ENCODE results near the gene SULT2A1. TPM values are rescaled to one million over a fixed set of nuclear protein-coding genes. Genes with fewer than 3 reads are reported as not detected.
"Not testable (repeated sequence)": the region's sequence is repeated elsewhere in the genome, so short reads cannot be mapped to it uniquely, and the experiment has no call there.

The SULT2A1 gene, protein sequence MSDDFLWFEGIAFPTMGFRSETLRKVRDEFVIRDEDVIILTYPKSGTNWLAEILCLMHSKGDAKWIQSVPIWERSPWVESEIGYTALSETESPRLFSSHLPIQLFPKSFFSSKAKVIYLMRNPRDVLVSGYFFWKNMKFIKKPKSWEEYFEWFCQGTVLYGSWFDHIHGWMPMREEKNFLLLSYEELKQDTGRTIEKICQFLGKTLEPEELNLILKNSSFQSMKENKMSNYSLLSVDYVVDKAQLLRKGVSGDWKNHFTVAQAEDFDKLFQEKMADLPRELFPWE
- polyA plus RNA-seq (not detected in 2 replicates), polyA minus RNA-seq (not detected in 2 replicates)

DNA sequence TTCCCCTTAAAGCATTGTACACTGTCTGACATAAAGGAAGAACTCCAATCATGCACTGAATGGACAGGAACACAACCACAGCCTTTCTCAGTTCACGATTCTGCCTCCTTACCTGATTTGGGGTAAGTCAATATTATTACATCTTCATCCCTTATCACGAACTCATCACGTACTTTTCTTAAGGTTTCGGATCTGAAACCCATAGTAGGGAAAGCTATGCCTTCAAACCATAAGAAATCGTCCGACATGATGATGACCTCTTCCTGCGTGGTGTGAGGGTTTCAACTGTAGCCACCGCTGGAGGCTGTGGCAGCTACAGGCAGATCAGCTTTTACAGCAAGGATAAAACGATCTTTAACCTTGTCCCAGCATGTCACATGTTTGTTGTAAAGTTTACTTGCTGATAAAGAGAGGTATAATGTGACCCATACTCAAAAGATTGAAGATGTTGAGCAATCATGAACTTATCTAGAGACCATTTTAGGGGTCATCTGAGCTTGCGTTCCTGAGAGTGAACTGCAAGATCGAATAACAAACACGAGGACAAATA lies at the start of gene SULT2A1:
SULT2A1 (minus strand) TSS at position 306 of the 550 bp plus-strand sequence; CDS start at position 248, 58 bp downstream.
- H3K9ac ChIP-seq (ENCODE audit: low read length) = no peak within 1 kb of the TSS
- TF ChIP-seq SMC3 (conservative IDR thresholded peaks at IDR 0.05; ENCODE audit: poor library complexity) (no peak), EZH2 (IDR thresholded peaks at IDR 0.05; ENCODE audit: borderline replicate concordance, insufficient read depth, low read length, poor library complexity, severe bottlenecking) (no peak), TAF1 (IDR thresholded peaks at IDR 0.05; ENCODE audit: low read depth) (no peak), POLR2AphosphoS5 (IDR thresholded peaks at IDR 0.05) (no peak), MXI1 (conservative IDR thresholded peaks at IDR 0.05; ENCODE audit: poor library complexity, severe bottlenecking) (no peak), EP300 (conservative IDR thresholded peaks at IDR 0.05; ENCODE audit: poor library complexity, severe bottlenecking) (no peak), RAD21 (conservative IDR thresholded peaks at IDR 0.05) (no peak)
- TF ChIP-seq, protein P1, sequence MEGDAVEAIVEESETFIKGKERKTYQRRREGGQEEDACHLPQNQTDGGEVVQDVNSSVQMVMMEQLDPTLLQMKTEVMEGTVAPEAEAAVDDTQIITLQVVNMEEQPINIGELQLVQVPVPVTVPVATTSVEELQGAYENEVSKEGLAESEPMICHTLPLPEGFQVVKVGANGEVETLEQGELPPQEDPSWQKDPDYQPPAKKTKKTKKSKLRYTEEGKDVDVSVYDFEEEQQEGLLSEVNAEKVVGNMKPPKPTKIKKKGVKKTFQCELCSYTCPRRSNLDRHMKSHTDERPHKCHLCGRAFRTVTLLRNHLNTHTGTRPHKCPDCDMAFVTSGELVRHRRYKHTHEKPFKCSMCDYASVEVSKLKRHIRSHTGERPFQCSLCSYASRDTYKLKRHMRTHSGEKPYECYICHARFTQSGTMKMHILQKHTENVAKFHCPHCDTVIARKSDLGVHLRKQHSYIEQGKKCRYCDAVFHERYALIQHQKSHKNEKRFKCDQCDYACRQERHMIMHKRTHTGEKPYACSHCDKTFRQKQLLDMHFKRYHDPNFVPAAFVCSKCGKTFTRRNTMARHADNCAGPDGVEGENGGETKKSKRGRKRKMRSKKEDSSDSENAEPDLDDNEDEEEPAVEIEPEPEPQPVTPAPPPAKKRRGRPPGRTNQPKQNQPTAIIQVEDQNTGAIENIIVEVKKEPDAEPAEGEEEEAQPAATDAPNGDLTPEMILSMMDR (IDR thresholded peaks at IDR 0.05; ENCODE audit: poor library complexity, severe bottlenecking) = no peak
- TF ChIP-seq, protein P2, sequence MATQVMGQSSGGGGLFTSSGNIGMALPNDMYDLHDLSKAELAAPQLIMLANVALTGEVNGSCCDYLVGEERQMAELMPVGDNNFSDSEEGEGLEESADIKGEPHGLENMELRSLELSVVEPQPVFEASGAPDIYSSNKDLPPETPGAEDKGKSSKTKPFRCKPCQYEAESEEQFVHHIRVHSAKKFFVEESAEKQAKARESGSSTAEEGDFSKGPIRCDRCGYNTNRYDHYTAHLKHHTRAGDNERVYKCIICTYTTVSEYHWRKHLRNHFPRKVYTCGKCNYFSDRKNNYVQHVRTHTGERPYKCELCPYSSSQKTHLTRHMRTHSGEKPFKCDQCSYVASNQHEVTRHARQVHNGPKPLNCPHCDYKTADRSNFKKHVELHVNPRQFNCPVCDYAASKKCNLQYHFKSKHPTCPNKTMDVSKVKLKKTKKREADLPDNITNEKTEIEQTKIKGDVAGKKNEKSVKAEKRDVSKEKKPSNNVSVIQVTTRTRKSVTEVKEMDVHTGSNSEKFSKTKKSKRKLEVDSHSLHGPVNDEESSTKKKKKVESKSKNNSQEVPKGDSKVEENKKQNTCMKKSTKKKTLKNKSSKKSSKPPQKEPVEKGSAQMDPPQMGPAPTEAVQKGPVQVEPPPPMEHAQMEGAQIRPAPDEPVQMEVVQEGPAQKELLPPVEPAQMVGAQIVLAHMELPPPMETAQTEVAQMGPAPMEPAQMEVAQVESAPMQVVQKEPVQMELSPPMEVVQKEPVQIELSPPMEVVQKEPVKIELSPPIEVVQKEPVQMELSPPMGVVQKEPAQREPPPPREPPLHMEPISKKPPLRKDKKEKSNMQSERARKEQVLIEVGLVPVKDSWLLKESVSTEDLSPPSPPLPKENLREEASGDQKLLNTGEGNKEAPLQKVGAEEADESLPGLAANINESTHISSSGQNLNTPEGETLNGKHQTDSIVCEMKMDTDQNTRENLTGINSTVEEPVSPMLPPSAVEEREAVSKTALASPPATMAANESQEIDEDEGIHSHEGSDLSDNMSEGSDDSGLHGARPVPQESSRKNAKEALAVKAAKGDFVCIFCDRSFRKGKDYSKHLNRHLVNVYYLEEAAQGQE (IDR thresholded peaks at IDR 0.05; ENCODE audit: borderline replicate concordance) = no peak
- no peak within 1 kb of the TSS for H2AFZ ChIP-seq (ENCODE audit: low read depth, low read length)
- no peaks in the 10 kb centered on the region for H4K20me1 ChIP-seq (ENCODE audit: insufficient read depth)
- no peaks in the 10 kb centered on the region for H3K9me3 ChIP-seq (ENCODE audit: low read length)
- H3K36me3 ChIP-seq (ENCODE audit: insufficient read depth, low read length) = no peaks in the 10 kb centered on the region
- H3K27me3 ChIP-seq (ENCODE audit: insufficient read depth, low read depth, low read length) = no peaks in the 10 kb centered on the region
- no peak within 1 kb of the TSS for H3K4me2 ChIP-seq (ENCODE audit: low read length)
- no peak within 1 kb of the TSS for H3K27ac ChIP-seq (ENCODE audit: low read length)
- H3K9me2 ChIP-seq (ENCODE audit: insufficient read depth, low read length) = no peaks in the 10 kb centered on the region
- H3K4me3 ChIP-seq (ENCODE audit: low read length) = no peak within 1 kb of the TSS
- no peaks in the 10 kb centered on the region for H3F3A ChIP-seq (ENCODE audit: insufficient read depth, low read length, poor library complexity, severe bottlenecking)
- H3K79me2 ChIP-seq (replicated peaks; ENCODE audit: insufficient read depth, low read length) = no peaks in the 10 kb centered on the region

DNA sequence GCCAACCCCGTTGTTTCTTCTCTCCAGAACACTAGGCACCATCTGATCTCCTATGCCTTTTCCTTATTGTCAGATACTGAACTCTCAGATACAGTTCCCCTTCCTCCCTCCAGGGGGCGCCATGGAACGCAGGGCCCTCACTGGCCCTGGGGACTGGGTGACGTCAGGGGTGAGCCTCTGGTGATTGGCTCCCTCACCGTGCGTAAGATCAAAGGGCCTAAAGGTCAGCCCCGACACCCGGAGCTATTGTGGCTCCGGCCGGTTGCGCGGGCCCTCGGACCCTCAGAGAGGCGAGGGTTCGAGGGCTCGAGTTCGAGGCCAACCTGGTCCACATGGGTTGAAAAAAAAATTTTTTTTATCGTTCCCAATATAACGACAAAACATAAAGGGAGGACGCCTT lies 42.5 kb upstream of the SULT2A1 start:
- not testable (repeated sequence) for H3K4me2 ChIP-seq (ENCODE audit: low read length); H3K4me3 ChIP-seq (ENCODE audit: low read length); H2AFZ ChIP-seq (ENCODE audit: low read depth, low read length); H3F3A ChIP-seq (ENCODE audit: insufficient read depth, low read length, poor library complexity, severe bottlenecking); H4K20me1 ChIP-seq (ENCODE audit: insufficient read depth); H3K36me3 ChIP-seq (ENCODE audit: insufficient read depth, low read length); H3K9me2 ChIP-seq (ENCODE audit: insufficient read depth, low read length); H3K27ac ChIP-seq (ENCODE audit: low read length); H3K9me3 ChIP-seq (ENCODE audit: low read length); H3K9ac ChIP-seq (ENCODE audit: low read length); H3K79me2 ChIP-seq (replicated peaks; ENCODE audit: insufficient read depth, low read length); H3K27me3 ChIP-seq (ENCODE audit: insufficient read depth, low read depth, low read length)
